HG03159 (cell line): Measurements from ENCODE around the gene ING5.

ENCODE experiments used
- ATAC-seq: cut with Tn5 transposase; IDR thresholded peaks from one replicate; pipeline ENCODE4 v1.9.1; 2021; ENCODE audit warnings: mild to moderate bottlenecking, moderate library complexity; ENCODE audit not compliant: unreplicated experiment

The ING5 gene

DNA sequence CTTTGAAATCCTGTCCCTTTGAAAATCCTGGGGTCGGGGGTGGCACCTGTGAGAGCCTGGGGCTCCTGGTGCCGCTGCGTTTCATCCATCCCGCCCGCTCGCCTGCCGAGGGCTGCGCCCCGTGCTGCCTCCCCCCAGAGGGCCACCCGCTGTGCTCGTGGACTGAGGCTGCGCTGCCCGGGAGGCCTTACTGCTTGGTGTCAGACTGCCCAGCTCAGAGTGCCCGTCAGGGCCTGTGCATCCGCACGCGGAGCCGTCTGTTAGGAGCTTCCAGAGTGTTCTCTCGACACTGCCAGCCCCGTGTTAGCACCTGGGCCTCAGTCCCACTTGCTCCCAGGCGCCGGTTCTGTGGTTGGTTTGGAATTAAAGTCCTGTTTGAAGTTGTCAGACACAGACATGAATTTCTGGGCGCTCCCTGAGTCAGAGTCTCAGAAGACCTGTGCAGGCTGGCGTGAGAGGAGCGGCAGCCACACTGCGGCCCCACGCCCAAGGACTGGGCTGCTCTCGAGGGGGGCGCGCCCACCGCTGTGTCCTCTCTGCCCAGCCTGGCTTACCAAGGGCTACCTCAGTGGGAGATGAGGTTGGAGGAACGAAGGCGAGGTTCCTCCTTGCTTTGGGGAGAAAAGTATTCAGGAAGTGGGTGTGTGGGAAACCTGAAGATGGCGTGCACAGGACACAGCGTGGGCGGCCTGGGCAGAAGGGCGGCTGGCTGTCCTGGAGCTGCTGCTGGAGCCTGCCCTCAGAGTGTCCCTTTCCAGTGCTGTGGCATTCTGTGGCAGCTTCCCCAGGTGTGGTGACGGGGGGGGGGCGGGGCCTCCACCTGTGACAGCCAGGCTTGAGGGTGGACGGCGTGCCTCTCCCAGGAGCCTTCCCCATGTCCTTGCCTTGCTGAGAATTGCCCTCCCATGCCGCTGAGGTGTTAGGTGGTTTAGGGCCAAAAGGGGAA, 29.3 kb upstream of the ING5 start:
- ATAC-seq = no peak

DNA sequence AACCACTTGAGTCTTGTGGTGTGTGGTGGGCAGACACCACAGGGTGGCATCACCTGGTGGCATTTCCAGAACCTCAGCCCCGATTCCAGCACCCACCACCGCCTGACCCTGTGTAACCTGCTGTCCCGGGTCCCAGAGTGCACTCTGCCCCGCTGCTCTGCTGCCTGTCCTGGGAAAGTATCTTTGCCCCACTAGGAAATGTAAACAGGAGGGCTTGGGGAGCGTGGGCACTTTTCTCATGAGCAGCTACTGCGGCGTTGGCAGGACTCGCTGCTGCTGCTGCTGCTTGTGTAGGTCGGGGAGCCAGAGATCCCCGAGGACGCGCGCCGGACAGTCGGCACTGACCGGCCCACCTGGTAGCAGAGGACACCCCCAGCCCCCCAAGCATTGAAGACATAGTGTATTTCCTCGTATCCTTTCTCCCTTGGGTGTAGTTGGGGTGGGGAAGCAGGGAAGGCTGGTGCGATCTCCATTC, 28.6 kb upstream of the ING5 start:
- no peak for ATAC-seq

DNA sequence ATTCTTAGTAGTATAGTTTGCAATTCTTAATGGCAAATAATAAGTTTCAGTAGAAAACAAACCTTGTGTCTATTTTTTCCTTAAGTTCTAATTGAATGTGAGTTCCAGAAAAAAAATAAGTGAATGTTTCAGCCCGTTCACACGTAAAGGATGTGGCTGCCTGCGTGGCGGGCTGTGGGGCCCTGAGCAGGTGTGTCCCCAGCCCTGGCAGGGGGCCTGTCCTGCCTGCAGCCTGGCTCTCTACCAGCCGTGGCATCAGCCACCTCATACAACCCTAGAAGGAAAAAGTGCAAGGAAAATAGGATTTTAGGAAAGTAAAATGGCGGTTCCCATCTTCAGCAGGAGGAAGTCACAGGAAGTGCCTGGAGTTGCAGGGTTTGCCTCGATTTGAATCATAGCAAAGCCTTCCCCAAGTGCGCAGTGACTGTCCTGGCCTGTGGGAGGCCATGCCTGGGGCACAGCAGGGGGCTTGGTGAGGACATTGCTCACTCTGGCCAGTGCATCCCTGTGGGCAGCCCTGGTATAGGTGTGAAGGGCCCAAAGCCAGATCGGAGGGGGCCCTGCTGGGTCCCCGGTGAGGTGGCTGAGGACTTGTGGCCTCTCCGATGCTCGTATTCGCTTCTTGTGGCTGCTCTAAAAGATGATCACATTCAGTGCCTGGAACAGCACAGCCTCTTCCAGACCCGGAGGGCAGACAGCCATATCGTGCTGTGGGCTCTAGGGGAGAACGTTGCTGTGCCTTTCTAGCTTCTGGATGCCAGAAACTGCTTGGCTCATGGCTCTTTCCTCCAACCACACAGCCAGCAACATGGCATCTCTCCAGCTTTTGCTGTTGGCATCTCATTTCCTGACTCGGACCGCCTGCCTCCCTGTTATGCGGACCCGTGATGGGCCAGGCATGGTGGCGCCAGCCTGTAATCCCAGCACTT, 27.8 kb upstream of the ING5 start:
- no peak for ATAC-seq

- no peak for ATAC-seq
Observed at GRCh38 chr2:241675885-241676284, 26.0 kb upstream of the ING5 start.

- ATAC-seq = no peak
Observed at GRCh38 chr2:241676665-241677064, 25.2 kb upstream of the ING5 start.

DNA sequence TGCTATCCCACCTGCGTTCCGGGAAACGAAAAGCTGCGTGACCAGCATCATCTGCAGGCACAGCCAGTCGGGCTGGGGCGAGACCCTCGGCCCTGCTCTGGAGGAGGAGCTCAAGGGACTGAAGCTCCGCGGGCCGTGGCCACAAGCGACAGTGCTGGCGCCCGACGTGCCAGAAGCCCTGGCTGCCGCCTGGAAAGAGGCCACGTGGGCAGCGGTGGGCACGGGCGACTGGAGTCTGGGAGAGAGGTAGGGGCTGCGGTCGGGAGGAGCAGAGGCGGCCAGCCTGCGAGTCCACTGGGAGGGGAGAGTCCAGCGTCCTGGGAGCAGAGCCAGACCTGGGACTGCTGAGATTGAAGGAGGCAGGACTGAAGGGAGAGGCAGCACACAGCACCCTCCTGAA, 24.4 kb upstream of the ING5 start:
- no peak for ATAC-seq

DNA sequence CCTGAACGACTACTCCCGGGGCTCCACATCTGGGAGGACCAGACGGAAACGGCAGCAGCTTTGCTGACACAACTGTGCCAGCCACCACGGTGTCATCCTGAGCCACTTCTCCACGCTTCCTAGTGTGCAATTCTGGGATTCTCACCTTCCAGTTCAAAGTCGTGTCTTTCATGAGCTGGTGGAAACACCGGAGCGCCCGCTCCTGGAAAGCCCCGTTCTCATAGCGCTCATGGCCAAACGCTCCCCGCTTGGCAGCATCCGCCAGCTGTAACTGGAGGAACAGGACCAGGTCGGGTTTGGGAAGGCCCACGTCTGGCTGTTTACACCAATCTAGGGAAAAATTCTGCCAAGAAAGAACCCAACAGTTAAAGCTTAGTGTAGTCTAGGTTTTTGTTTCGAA, 23.5 kb upstream of the ING5 start:
- ATAC-seq = no peak

DNA sequence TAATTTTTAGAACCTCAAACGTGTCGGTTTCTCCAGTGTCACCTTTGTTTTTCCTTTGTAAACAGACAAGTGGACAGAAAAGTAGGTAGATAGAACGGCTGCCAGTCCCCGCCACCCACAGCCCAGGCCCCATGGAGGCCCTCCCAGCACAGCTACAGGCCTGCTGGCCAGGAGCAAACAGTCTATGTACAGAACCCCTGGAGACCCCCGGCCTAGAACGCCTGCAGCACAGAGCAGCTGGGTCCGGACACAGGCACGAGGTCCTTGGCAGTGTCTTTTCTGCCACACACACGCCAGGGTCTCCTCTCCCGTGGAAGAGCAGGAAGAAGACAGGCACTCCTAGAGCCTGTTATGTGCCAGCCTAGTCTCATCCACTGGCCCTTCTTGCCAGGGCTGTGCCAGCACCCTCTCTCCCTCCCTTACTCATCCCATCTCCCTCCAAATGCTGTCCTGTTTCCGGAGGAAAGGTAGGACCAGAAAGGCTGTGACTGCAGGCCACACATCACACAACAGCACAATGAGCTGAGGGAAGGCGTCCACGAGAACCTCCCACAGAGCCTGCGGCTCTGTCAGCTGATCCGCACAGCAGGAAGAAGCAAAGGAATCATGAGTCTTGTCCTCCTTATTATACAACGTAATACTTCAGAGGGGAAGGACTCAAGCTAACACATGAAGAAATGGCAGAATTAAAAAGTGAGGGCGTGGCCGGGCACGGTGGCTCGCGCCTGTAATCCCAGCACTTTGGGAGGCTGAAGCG, 22.9 kb upstream of the ING5 start:
- no peak for ATAC-seq

DNA sequence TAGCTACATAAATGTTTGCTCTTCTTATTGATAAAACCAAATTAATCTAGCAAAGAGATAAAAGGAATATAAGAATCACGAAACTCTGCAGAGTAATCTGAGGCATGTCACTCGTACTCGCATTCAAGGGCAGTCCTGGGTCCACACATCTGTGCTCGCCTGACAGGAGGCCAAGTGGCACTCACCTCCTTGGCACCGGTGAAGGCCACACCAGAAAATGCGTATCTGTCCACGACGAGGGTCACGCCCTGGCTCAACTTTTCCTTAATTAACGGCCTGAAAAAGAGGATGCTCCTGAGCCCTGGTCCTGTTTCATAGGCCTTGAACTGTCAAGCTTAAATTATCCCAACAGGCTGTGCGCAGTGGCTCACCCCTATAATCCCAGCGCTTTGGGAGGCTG, 21.8 kb upstream of the ING5 start:
- ATAC-seq = no peak

- no peak for ATAC-seq
Observed at GRCh38 chr2:241680827-241681599, 20.8 kb upstream of the ING5 start.

GRCh38 chr2:241686324-241686649, 15.6 kb upstream of the ING5 start:
- peak; percentile 11 for ATAC-seq

- peak; percentile 92 for ATAC-seq
Observed at GRCh38 chr2:241686650-241687425, 15.0 kb upstream of the ING5 start, which contains the start of gene DTYMK. TSS of gene DTYMK (minus strand) at chr2:241686815. CDS start at chr2:241686783, 32 bp downstream.

GRCh38 chr2:241689306-241689705, 12.5 kb upstream of the ING5 start:
- no peak for ATAC-seq

GRCh38 chr2:241690202-241690717, 11.6 kb upstream of the ING5 start:
- ATAC-seq = no peak

GRCh38 chr2:241692448-241692847, 9.4 kb upstream of the ING5 start:
- no peak for ATAC-seq

DNA sequence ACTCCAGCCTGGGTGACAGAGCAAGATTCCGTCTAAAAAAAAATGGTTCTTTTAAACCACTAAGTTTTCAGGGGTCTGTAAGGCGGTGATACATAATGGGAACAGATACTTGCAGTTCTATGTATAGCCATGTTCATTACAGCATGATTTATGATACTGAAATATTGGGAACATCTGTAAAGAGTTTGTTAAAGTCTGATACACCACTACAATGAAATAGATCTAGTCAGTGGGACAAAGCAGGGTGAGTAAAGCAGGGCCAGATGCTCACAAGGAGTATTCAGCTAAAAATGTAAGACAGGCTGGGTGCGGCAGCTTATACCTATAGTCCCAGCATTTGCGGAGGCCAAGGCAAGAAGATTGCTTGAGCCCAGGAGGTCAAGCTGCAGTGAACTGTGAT, 6.2 kb upstream of the ING5 start:
- no peak for ATAC-seq

DNA sequence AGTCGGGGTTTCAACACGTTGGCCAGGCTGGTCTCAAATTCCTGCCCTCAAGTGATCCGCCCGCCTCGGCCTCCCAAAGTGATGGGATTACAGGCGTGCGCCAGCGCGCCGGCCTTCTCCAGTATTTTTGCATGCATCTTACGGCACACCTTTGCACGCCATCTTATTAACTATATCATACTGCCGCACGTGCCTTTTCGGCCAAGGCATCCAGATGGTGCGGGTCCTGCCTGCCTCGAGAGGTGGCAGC, 765 bp upstream of the ING5 start:
- ATAC-seq = no peak

DNA sequence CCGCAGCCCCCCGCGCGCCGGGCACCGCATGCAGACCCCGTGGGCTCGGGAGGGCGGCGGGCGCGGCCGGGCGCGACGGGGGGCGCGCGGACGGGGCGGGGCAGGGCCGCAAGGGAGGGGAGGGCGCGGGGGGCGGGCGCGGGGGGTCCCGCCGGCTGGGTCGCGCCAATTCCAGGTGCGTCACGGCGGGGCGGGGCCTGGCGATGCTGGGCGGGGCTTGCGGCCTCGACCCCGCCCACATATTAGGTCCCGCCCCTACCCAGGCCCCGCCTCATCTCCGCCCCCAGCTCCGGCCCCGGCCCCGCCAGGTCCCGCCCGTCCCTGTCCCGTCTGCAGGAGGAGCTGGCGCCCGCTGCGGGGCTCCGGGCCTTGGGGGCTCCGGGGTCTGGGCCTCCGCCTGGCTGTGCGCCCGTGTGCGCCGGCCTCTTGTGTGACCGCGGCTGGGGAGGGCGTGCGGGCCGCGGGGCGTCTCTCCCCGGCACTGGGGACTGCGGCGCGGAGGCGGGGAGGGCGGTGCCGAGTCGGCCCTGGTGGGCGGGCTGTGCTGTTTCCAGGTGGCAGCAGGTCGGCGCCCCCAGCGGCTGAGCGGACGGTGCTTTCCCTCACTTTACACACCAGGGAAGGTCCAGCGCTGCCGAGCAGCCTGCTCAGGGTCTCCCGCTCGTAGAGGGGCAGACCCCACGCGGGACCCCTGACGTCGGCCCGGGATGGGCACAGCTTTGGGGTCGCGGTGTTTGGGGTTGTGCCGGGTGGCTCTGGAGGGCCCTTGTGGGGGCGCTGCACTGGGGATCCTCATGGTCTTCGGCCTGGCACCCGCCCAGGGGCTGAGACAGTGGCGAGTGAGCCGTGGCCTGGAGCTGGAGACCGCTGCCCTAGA, 554 bp downstream of the ING5 start:
- ATAC-seq = peak; percentile 65
